Ectodermal cell (in vitro differentiated cells): ENCODE measurements around the gene PLEKHM3.
"Not testable (repeated sequence)": the region's sequence is repeated elsewhere in the genome, so short reads cannot be mapped to it uniquely, and the experiment has no call there.

Experiments
- H3K27ac ChIP-seq: 2 replicates; pipeline ENCODE4 v1.7.0; 2013; ENCODE audit warnings: mild to moderate bottlenecking, low read depth, low read length; ENCODE audit not compliant: insufficient read depth, poor library complexity, severe bottlenecking
- H3K27me3 ChIP-seq: 2 replicates; pipeline ENCODE4 v1.7.0; 2013; ENCODE audit warnings: mild to moderate bottlenecking, low read length; ENCODE audit not compliant: insufficient read depth, control insufficient read depth, poor library complexity, severe bottlenecking
- H3K36me3 ChIP-seq: one replicate; pipeline ENCODE4 v1.7.0; 2013; ENCODE audit warnings: low read length; ENCODE audit not compliant: control insufficient read depth, insufficient read depth
- H3K4me1 ChIP-seq: one replicate; pipeline ENCODE4 v1.7.0; 2013; ENCODE audit warnings: low read length; ENCODE audit not compliant: control insufficient read depth, insufficient read depth
- H3K4me3 ChIP-seq: 2 replicates; pipeline ENCODE4 v1.7.0; 2013; ENCODE audit warnings: low read depth, low read length, control low read depth; ENCODE audit not compliant: insufficient read depth
- H3K9me3 ChIP-seq: 2 replicates; pipeline ENCODE4 v1.7.0; 2013; ENCODE audit warnings: mild to moderate bottlenecking, low read length, moderate library complexity; ENCODE audit not compliant: control insufficient read depth
- WGBS, 2 experiments: methylation state at CpG; one replicate each; pipeline ENCODE4 v1.1.7; 2013; ENCODE audit warnings: missing lambda C conversion rate in 2 of 2; 5-methylcytosine and 5-hydroxymethylcytosine counted together

The PLEKHM3 gene

GRCh38 chr2:207911215-207911614 lies 114.1 kb downstream of the PLEKHM3 start:
- no peaks in the 10 kb centered on the region for H3K27me3 ChIP-seq
- 88 to 100% methylated on average over 1 of the region's 1 CpG for WGBS, 2 experiments
- H3K4me3 ChIP-seq = no peak overlapping the region
- no peaks in the 10 kb centered on the region for H3K4me1 ChIP-seq
- H3K36me3 ChIP-seq = no peaks in the 10 kb centered on the region
- no peaks in the 10 kb centered on the region for H3K9me3 ChIP-seq
- no peak overlapping the region for H3K27ac ChIP-seq

- WGBS, 2 experiments = 90 to 91% methylated on average over 4 of the region's 5 CpGs
- H3K27me3 ChIP-seq, H3K27ac ChIP-seq, H3K4me3 ChIP-seq, H3K9me3 ChIP-seq, H3K36me3 ChIP-seq: not testable (repeated sequence)
- H3K4me1 ChIP-seq = peaks cover 22% of the 10 kb centered on the region
Measured at GRCh38 chr2:207906495-207906894, 118.8 kb downstream of the PLEKHM3 start.

GRCh38 chr2:207905546-207905945 lies 119.8 kb downstream of the PLEKHM3 start:
- Histone ChIP-seq H3K36me3 (no peaks in the 10 kb centered on the region), H3K27ac (no peak overlapping the region), H3K4me1 (peaks cover 31% of the 10 kb centered on the region), H3K4me3 (no peak overlapping the region), H3K27me3 (peaks cover 12% of the 10 kb centered on the region), H3K9me3 (no peaks in the 10 kb centered on the region)
- WGBS, 2 experiments = 81 to 88% methylated on average over 1 of the region's 1 CpG

GRCh38 chr2:207903236-207903635 lies 122.1 kb downstream of the PLEKHM3 start:
- no peaks in the 10 kb centered on the region for H3K36me3 ChIP-seq
- H3K4me3 ChIP-seq = no peak overlapping the region
- H3K4me1 ChIP-seq = peaks cover 31% of the 10 kb centered on the region
- no peaks in the 10 kb centered on the region for H3K9me3 ChIP-seq
- WGBS, 2 experiments = 94 to 100% methylated on average over 1 to 3 of the region's 3 CpGs
- peaks cover 30% of the 10 kb centered on the region for H3K27me3 ChIP-seq
- no peak overlapping the region for H3K27ac ChIP-seq

DNA sequence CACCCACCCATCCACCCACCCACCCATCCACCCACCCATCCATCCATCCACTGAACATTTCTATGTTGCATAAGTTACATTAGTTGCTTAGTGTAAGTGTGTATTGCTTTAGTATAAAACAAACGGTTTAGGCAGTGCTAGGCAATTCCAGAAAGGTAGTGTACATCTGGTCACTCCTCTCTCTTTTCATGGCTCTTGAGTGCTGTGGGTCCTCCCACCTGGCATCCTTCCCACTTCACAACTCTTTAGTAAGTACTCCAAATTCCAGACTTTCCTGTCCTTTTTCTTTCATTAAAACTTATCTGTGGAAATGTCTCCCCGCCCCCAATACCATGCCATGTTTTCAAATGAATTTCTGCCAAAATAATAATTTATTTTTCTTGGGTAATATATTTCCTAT lies 122.5 kb downstream of the PLEKHM3 start:
- 89 to 95% methylated on average over 2 of the region's 2 CpGs for WGBS, 2 experiments
- Histone ChIP-seq H3K27me3 (peaks cover 34% of the 10 kb centered on the region), H3K36me3 (no peaks in the 10 kb centered on the region), H3K4me1 (peaks cover 31% of the 10 kb centered on the region), H3K4me3 (no peak overlapping the region), H3K9me3 (no peaks in the 10 kb centered on the region), H3K27ac (no peak overlapping the region)

DNA sequence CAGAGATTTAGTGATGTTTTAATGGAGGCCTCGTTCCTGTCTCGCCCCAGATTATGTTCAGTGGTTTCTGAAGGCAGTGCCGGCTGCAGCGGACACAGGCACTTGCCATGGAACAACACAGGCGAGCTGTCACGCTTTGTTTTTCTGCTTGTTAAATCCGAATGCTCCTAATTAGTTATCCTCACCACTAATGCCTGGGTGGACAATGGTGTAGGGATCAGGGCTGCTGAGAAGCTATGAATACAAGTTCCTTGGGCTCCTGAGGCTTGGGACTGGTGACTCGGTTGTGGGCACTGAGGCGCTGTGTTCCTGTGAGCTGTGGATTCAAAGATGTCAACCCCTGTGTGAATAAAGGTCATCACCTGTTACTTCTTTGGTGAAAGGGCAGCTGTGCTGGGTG lies 123.5 kb downstream of the PLEKHM3 start:
- H3K4me1 ChIP-seq = peaks cover 37% of the 10 kb centered on the region
- no peak overlapping the region for H3K4me3 ChIP-seq
- H3K27ac ChIP-seq = peak overlapping the region; percentile 67
- no peaks in the 10 kb centered on the region for H3K36me3 ChIP-seq
- H3K9me3 ChIP-seq = no peaks in the 10 kb centered on the region
- 36 to 40% methylated on average over 9 of the region's 9 CpGs for WGBS, 2 experiments
- H3K27me3 ChIP-seq = peaks cover 36% of the 10 kb centered on the region

- 84 to 88% methylated on average over 4 of the region's 4 CpGs for WGBS, 2 experiments
- Histone ChIP-seq H3K9me3 (no peaks in the 10 kb centered on the region), H3K36me3 (no peaks in the 10 kb centered on the region), H3K4me3 (no peak overlapping the region), H3K4me1 (peaks cover 42% of the 10 kb centered on the region), H3K27ac (peak overlapping the region; percentile 67), H3K27me3 (peaks cover 36% of the 10 kb centered on the region)
Measured at GRCh38 chr2:207901401-207901800, 123.9 kb downstream of the PLEKHM3 start.

- Histone ChIP-seq H3K4me3 (no peak overlapping the region), H3K27me3 (peaks cover 34% of the 10 kb centered on the region), H3K9me3 (no peaks in the 10 kb centered on the region), H3K27ac (no peak overlapping the region), H3K4me1 (peaks cover 44% of the 10 kb centered on the region), H3K36me3 (no peaks in the 10 kb centered on the region)
- WGBS, 2 experiments = 81 to 91% methylated on average over 8 of the region's 8 CpGs
Measured at GRCh38 chr2:207898354-207898695, 127.0 kb downstream of the PLEKHM3 start.

- peak overlapping the region; percentile 28 for H3K27ac ChIP-seq
- 87 to 91% methylated on average over 9 of the region's 9 CpGs for WGBS, 2 experiments
- H3K36me3 ChIP-seq = no peaks in the 10 kb centered on the region
- peaks cover 34% of the 10 kb centered on the region for H3K27me3 ChIP-seq
- H3K4me3 ChIP-seq = no peak overlapping the region
- no peaks in the 10 kb centered on the region for H3K9me3 ChIP-seq
- peaks cover 45% of the 10 kb centered on the region for H3K4me1 ChIP-seq
Measured at GRCh38 chr2:207897541-207898353, 127.6 kb downstream of the PLEKHM3 start.

DNA sequence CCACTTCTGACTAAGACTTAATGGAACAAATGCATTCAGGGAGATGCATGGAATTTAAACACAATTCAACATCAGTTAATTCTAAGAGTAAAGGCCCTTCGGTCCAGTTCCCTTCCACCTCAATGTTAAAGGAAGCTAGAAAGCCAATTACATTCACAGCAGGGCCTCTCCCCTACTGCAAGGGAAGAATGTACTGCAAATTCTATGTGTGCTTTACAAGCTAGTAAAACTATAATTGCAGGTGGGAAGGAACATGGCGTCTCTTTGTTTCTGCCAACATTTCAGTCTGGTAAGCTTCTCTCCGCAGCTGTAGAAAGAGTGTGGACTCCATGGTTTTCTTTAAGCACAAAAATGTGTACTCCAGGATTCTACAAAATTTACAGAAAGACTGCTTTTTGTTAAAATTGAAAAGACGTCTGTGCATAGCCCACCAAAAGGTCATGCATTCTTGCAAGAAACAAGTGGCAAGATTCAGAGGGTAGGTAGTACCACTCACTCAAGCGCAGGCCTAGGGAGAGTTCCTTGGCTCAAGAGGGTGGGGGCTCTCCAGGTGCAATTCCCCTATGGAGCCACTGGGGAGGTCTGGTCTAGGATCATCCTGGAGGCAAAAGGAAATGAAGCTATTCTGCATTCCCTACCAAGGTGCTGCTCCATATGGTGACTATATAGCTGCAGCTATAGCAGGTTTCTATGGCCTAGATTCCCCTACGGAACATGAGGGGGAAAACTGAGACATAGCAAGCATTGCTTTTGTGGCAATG lies 128.6 kb downstream of the PLEKHM3 start:
- peaks cover 34% of the 10 kb centered on the region for H3K27me3 ChIP-seq
- no peaks in the 10 kb centered on the region for H3K36me3 ChIP-seq
- H3K4me3 ChIP-seq = no peak overlapping the region
- H3K27ac ChIP-seq = peak overlapping the region; percentile 53
- 48 to 60% methylated on average over 6 of the region's 6 CpGs for WGBS, 2 experiments
- H3K9me3 ChIP-seq = no peaks in the 10 kb centered on the region
- peaks cover 45% of the 10 kb centered on the region for H3K4me1 ChIP-seq
